ENCODE data around the gene ASB15.

The ASB15 gene

DNA sequence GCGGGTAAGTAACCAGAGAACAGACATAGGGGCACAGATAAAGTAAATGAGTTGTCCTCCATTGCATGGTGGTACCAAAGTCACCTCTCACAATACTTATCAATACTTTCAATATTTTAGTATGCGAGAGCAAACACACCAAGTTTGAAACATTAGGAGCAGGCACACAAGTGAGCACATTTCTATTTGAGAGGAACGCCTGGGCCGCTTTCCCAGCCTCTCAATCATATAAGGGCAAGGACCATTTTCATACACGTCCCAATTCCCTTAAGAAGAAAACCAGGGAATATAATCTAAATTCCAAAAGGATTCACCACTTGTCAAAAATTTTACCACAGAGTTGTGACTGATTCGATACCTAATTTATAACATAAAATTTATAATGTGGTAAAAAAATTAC is 61.6 kb downstream of the ASB15 start:
- DNase-seq (ENCODE audit: low read depth) = no peak

DNA sequence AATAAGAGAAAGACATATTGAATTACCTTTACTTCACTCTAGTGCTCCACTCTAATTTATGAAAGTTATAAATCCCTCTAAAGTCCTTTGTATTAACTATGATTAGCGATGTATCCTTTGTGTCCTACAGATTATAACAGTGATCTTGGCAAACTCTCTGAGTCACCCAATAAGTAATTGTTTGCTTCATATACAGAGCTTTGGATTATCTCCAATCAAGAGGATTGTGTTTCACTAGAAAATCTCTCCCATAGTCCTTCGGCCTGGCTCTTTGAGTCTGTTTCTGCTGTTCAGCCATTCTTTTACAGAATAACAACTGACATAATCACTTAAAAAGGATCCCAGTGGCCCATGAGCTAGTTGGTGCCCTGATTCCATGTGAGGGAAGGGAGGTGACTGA is 63.5 kb downstream of the ASB15 start:
- no peak for DNase-seq (ENCODE audit: low read depth)

DNA sequence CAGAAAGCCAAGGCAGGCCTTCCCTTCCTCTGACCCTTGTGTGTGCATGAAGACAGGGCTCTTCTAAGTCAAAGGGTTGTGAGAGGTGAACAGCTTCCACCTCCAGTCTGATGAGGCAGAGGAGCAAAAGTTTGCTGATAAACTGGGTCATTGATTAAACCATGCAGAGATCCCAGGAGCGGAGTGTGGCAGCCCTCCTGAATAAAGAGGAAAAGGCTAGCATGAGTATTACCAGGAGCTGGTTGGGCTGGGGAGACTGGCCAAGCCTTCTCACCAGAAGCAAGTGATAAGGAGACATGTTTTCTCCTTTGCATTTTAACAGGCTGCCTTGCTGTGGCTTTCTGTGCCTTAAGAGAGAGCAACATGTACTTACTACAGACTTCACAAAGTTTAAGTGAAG is 64.3 kb downstream of the ASB15 start:
- peak; percentile 60 for DNase-seq (ENCODE audit: low read depth)

DNA sequence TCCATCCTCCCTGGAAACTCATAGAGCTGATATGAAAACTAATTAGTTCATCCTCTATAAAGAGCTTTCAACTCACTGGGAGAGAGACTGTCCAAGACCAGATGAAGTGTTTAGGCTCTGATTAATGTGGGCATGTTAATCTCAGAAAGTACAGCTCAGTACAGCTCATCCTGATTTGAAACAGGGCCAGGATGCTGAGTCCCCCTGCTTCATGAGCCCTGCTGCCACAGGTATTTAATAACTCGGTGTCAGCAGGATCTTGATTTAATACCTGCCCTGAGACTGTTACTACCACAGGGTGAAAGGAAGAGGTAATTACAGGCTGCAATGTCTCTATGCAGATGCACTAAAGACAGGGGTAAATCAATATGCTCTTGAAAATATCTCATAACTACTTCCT is 64.9 kb downstream of the ASB15 start:
- DNase-seq (ENCODE audit: low read depth) = peak; percentile 76

DNA sequence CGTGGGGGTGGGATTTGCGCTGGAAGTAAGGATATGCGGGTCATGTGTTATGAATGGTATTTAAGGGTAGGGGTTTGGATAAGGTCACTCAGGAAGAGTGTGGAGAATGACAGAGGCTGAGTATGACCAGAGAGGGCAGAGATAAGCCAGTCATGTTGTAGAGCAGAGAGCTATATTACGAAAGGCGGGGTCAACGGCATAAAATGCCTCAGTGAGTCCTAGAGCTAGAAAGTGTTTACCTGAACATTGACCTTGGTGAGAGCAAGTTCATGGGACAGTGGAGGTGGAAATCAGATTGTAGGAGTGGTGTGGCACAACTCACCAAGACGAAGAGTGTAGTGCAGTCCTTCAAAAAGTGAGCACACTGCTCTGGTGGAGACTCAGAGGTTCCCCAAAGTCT is 67.9 kb downstream of the ASB15 start:
- DNase-seq (ENCODE audit: low read depth) = no peak

DNA sequence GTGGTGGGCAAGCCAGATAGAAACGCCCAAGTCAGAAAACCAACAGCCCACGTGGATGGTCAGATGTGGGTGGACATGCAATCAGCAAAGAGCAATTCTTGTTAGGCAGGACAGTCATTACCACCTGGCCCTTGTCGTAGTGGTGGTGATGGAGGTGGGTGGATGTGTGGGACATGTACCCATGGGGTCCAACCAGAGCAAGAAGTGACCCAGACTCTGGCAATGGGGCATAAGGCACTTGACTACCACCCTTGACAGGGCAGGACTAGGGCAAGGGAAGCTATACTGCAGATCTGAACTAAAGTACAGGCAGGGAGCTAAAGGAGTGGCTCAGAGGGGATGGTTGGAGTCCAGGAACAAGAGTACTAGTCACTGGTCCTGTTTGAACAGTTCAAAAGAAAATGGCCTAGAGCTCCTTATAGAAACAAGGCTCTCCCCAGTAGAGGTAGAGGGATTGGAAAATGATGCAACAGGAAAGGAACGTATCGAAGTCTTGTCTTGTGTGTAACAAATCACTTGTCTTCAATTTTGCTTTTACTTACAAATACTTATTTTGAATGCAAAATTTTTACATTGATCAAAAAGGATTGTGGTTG is 71.6 kb downstream of the ASB15 start:
- DNase-seq (ENCODE audit: low read depth) = no peak

DNA sequence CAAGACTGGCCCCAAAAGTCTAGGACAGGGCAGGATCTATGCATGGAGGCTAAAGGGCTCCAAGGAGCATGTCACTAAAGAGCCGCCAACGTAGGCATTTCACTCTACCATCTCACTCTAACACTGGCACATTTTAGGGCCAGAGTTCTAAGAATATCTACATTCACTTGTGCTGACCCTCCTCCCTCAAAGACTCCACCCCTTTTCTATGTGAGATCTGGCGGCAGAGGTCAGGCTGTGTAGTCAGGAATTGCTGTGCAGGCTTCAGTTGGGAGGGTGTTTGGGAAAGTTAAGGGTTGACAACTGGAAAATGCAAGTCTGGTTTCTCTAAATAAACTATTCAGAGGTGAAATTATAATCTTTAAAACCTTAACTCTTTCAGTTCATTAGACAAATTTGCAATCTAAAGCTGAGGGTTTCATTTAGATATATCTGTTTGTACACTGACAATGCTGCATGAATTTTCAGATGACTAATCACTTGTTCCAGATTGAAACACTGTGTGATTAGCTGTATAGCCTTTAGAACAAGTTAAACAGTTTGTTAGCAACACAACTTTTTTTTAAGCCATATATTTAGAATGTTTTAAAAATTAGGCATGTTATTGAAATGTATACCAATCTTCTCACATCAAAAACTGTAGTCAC is 72.3 kb downstream of the ASB15 start:
- no peak for DNase-seq (ENCODE audit: low read depth)

DNA sequence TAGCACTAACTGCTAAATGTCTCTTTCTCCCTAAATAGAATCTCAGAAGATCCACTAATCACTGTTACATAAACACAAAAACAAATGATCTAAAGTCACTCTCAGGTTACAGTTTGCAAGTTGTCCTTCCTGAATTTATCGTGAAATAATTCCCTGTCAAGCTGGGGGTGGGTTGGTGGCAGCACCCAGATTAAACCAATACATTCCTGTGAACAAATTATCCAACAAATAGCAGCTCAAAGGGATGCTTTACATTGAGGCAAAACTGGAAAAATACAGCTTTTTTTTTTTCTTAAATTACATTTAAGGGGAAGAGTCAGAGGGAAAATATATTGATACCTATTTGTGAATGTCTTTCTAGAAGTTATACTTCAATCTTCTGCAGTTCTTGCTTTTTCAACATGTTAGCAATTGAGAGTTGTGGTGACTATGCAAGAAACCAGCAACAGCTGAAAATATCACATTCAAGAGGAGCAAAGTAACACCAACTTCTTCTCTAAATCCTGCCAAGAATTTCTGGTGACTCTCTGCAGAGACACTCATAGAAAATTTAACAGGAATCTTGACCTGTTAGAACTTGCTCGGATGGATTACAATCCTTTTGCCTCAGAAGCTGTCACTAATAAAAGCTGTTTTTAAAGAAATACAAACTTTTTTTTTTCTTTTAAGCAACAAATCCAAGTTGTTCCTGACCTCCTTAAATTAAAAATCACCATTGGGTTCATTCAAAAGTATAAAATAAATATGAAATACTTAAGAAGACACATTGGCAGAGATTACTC is 73.0 kb downstream of the ASB15 start:
- DNase-seq (ENCODE audit: low read depth) = peak; percentile 5

DNA sequence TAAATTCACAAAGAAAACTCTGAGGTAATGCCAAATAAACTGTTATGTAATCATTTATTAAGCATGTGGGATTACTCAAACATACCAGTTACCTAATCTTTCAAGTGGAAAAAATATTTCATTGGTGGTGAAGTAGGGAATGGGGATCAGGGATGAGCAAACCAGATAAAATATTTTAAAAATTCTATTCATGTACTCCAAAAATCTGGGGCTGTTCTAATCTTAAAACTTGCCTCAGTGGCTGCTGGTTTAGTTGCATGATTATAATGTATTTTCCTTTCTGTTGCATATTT is 73.5 kb downstream of the ASB15 start:
- DNase-seq (ENCODE audit: low read depth) = peak; percentile 73

DNA sequence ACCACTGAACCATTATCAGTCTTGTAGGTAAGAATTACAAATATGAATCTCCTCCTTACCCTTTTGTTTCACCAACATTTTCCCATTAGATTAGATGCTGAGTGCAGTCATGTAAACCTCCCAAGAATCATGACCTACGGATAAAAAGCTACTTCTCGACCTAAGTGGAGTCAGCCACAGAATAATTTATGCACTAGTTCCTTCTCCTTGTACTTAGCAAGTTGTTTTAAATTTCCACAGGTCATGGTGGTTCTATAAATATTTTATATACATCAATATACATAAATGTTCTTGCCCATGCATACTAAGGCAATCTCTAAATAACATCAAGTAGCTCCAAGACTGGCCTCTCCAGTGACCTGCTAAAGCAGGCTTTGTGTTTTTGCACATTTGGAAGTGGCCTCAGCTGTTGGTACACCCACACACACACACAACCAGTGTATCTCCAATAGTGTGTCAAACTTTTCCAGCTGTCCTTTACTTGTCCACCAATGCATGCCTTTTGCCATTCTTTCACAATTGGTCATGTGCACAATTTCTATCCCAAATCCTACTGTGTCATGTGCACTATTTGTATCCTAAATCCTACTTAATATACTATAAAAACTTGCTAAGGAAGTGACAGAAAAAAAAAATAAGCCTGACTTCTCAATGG is 75.6 kb downstream of the ASB15 start:
- DNase-seq (ENCODE audit: low read depth) = peak; percentile 29

DNA sequence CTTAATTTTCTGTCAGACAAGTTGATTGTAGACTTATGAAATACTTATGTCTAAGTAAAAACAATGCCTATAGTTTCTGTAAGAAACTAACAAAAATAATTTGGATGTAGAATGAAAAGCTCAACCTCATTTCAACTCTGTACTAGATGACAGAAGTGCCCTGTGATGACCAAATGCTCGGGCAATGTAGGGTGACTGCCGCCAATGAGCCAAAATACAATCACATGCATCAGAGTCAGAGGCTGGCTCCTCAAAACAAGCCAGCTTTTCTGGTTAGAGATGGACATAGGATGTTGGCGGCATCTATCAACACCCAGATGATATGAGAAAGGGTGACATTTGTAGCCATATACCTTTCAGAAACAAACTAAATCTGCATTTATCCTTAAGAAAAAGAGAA is 78.0 kb downstream of the ASB15 start:
- DNase-seq (ENCODE audit: low read depth) = no peak

DNA sequence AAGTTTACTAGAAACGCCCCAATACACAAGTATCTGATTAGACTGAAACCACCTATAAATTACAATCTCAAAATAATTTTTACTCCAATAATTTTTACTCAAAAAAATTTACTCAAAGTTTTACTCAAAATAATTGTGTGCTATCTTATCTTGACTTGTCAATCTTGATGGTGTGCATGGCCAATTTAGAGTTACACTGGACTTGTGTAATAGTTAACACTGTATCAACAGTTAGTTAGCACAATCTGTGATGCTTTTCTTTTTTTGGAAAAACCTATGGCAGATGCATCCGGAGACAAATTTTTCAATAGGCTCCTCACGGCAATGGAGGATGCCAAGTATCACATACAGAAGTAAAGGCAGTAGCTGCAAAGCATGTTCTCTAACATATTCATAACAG is 79.0 kb downstream of the ASB15 start:
- DNase-seq (ENCODE audit: low read depth) = no peak

DNA sequence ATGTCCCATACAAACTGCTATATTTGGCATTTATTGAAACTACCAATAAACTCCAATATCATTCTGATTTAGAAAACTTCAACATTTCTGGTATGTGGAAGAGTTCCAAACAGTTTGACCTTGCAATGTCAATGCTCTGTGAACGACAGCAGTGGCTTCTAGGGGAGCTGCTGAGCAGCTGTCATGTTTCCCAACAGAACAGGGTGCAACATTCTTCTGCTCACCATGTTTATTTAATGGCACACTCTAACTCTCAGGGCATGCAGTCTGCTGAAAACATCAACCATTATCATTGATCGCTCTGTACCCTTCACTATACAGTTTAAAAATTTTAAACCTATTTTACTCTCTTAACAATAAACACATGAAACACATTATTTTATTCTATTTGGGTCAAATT is 79.9 kb downstream of the ASB15 start:
- DNase-seq (ENCODE audit: low read depth) = no peak

DNA sequence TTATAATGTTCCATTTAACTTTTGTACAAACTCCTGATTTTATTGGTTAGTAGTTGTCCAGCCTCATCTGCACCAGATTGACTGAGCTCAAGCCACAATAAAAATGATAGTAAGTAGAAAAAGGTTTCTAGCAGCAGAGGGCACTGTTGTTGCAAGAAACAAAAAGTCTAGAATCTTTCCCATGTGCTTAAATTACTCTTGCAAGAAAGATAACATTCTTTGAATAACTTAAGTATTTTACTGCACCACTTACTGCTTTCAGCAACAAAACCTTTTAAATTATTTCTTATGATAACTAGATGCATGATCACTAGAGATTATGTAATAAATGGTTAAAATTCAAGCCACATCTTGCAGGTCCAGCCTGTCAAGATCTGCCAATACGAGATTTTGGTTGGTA is 81.1 kb downstream of the ASB15 start:
- DNase-seq (ENCODE audit: low read depth) = peak; percentile 77

DNA sequence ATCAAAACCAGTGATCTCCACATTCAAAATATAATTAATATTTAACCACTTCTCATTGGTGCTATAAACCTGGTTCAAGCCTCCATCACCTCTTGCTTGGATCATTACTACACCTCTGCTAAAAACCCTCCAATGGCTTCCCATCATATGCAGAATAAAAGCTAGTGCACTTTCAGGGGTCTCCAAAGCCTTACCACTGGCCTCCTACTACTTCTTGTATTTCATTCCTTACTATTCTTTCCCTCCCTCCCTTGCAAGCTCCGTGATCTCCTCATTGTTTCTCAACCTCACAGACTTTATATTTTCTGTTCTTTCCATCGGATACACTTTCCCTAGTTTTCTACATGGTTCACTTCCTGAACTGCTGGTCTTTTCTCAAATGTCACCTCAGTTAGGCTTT is 85.5 kb downstream of the ASB15 start:
- DNase-seq (ENCODE audit: low read depth) = no peak

DNA sequence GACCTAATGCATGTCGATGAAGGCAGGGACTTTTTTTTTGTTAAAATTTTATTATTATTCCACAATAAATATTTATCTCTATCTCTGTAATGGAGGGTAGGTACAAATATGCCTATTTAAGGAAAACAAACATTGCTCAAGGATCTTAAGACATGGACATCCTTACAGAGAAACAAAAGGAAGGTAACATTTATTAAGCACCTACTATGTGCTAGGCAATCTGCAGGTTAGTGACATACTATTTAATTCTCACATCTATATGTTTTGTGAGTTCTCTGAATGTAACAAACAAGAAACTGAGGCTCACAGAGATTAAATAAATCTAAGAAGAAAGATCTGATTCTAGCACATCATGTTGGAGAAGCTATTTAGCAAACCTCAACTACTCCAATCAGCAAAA is 86.1 kb downstream of the ASB15 start:
- no peak for DNase-seq (ENCODE audit: low read depth)

Measured in amniotic epithelial cell (primary cell).